Nephron progenitor cell (in vitro differentiated cells): ENCODE measurements around the gene IL1B.
"Not testable (repeated sequence)": the region's sequence is repeated elsewhere in the genome, so short reads cannot be mapped to it uniquely, and the experiment has no call there.

Experiments used
- DNase-seq: peaks from one replicate; pipeline ENCODE4 v3.0.0; 2021
- H3K27ac Mint-ChIP-seq: 2 replicates; pipeline ENCODE4 v1.8.0; 2021; ENCODE audit warnings: mild to moderate bottlenecking, moderate library complexity, mixed read lengths
- H3K27me3 Mint-ChIP-seq: 2 replicates; pipeline ENCODE4 v1.8.0; 2021; ENCODE audit warnings: mild to moderate bottlenecking, low read depth, mixed read lengths; ENCODE audit not compliant: poor library complexity
- H3K36me3 Mint-ChIP-seq: 2 replicates; pipeline ENCODE4 v1.8.0; 2021; ENCODE audit warnings: low read depth, mixed read lengths
- H3K4me1 Mint-ChIP-seq: 2 replicates; pipeline ENCODE4 v1.8.0; 2021; ENCODE audit warnings: mixed read lengths
- H3K4me3 Mint-ChIP-seq: 2 replicates; pipeline ENCODE4 v1.8.0; 2021; ENCODE audit warnings: mild to moderate bottlenecking, moderate library complexity, mixed read lengths
- H3K9me3 Mint-ChIP-seq: 2 replicates; pipeline ENCODE4 v1.8.0; 2021; ENCODE audit warnings: mild to moderate bottlenecking, moderate library complexity, mixed read lengths
- TF ChIP-seq, protein P1 (sequence below): fragments of 200-600 bp; sonication (generic); IDR thresholded peaks from 2 replicates; pipeline ENCODE4 v1.5.0; 2021; ENCODE audit warnings: antibody characterized with exemption

Gene IL1B

DNA sequence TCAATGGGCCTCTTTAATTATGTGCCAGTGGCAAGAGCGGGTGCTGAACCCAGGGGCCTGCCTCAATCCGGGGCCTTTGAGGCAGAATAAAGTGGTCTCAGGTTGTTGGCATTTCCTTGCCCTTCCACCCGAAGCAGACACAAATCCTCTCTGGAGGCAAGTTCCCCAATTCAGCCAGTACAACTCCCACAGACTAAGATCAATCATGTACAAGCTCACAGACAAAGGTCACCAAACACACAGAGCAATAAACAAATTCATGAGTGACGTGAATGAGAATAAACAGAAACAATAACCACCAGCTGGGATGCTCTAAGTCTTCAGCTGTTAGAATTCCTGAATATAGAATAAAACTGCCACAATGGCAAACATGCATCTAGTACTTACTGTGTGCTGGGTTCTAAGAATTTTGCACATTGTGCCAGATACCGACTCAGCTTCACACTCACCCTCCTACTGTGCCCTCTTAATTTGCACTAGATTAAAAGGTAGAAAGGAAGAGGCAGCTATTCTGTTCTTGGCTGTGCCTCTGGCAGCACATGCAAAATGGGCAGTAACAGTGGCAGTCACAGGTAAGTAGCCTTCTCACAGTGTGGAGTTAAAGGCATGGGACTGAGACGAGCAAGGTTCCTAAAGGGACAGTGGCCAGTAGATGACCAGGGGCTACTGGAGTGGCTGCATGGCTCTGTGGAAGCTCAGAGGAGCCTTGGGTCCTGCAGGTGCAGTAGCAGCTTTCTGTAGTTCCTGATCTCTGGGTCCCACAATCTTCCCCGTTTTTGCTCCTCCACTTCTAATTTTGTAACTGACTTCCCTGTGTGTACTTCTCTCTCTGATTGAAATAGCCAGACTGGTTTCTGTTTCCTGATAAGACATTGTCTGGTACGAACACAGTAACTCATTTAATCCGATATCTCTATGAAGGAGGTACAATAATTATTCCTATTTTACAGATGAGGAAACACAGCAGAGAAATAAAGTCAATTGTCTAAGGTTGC is 34.6 kb upstream of the IL1B start:
- Mint-ChIP-seq H3K9me3 (peaks cover 19% of the 10 kb centered on the region), H3K27ac (no peak overlapping the region), H3K4me3 (no peak overlapping the region)

DNA sequence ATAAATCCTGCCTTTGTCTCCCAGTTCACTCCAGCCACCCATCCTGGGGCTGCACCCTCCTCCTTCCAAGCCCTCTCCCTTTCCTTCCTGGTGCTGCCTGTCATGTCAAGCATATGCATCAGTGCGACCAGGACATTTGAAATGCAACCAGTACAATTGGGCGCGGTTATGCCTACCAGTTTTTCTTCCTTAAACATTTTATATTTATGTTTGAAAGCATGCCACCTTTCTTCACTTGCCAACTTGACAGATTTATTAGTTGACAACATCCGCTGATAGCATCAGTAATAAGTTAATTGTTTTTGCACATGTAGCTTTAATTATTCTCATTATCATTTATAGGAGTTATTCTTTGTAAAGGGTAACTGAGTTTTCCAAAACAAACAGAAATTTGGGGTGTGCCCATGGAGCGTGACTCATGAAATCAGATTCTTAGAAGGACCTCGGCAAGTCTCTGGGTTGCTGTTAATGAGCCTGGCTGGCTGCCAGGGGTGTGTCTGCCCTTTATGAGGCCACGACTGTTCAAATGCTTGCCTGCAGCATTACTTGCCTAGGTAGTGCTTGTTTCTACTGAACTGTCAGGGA is 32.8 kb upstream of the IL1B start:
- Mint-ChIP-seq H3K4me3 (no peak overlapping the region), H3K9me3 (peaks cover 30% of the 10 kb centered on the region), H3K27ac (no peak overlapping the region), H3K27me3 (peaks cover 4% of the 10 kb centered on the region), H3K36me3 (no peaks in the 10 kb centered on the region), H3K4me1 (peaks cover 17% of the 10 kb centered on the region)
- no peak for DNase-seq
- TF ChIP-seq, protein P1, sequence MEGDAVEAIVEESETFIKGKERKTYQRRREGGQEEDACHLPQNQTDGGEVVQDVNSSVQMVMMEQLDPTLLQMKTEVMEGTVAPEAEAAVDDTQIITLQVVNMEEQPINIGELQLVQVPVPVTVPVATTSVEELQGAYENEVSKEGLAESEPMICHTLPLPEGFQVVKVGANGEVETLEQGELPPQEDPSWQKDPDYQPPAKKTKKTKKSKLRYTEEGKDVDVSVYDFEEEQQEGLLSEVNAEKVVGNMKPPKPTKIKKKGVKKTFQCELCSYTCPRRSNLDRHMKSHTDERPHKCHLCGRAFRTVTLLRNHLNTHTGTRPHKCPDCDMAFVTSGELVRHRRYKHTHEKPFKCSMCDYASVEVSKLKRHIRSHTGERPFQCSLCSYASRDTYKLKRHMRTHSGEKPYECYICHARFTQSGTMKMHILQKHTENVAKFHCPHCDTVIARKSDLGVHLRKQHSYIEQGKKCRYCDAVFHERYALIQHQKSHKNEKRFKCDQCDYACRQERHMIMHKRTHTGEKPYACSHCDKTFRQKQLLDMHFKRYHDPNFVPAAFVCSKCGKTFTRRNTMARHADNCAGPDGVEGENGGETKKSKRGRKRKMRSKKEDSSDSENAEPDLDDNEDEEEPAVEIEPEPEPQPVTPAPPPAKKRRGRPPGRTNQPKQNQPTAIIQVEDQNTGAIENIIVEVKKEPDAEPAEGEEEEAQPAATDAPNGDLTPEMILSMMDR: no peak

More for the DNA sequence above, 34.6 kb upstream of the IL1B start:
- no peak for DNase-seq
- TF ChIP-seq, protein P1: no peak
- Mint-ChIP-seq H3K27me3 (peaks cover 4% of the 10 kb centered on the region), H3K36me3 (no peaks in the 10 kb centered on the region), H3K4me1 (peaks cover 17% of the 10 kb centered on the region)

DNA sequence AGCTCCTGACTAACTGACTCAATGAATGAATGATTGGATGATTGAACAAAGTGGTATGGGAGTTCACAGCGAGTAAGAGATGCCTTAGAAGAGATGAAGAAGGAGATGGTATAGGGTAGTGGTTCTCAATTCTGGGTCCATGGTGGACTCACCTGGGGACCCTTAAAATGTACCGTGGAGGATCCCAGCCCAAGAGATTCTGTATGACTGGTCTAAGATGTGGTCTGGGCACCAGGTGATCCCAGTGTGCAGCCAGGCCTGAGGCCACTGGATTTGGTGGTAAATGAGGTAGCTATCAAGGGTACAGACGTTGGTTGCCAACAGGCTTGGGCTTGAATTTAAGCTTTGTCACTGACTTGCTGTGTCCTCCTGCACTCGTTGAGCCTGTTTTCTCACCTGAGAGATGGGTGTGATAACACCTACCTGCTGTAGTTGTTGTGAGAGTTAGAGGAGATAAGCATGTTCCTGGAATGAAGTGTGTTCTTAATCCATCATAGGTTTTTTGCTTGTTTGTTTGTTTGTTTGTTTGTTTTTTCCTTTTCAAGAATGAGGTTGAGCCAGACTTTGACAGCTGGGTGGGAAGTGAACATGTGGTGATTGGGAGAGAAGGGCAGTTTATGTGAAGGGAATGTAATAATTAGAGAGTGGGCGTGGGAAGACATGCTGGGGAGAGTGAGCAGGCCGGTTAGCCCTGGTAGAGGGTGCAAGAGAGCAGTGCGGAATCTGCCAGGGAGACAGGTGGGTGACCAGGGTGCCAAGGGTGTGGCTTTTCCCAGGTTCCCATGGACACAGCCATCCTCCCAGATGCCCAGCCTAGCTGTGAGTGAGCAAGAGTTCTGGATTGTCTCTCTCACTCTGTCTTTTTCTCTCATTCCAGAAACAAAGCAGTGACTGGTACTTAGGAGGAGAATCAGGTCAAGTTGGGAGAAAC is 31.4 kb upstream of the IL1B start:
- DNase-seq: no peak
- peaks cover 3% of the 10 kb centered on the region for H3K27me3 Mint-ChIP-seq
- peaks cover 17% of the 10 kb centered on the region for H3K4me1 Mint-ChIP-seq
- TF ChIP-seq, protein P1: no peak
- H3K9me3 Mint-ChIP-seq: peaks cover 43% of the 10 kb centered on the region
- no peak overlapping the region for H3K27ac Mint-ChIP-seq
- no peak overlapping the region for H3K4me3 Mint-ChIP-seq
- H3K36me3 Mint-ChIP-seq: peaks cover 10% of the 10 kb centered on the region

DNA sequence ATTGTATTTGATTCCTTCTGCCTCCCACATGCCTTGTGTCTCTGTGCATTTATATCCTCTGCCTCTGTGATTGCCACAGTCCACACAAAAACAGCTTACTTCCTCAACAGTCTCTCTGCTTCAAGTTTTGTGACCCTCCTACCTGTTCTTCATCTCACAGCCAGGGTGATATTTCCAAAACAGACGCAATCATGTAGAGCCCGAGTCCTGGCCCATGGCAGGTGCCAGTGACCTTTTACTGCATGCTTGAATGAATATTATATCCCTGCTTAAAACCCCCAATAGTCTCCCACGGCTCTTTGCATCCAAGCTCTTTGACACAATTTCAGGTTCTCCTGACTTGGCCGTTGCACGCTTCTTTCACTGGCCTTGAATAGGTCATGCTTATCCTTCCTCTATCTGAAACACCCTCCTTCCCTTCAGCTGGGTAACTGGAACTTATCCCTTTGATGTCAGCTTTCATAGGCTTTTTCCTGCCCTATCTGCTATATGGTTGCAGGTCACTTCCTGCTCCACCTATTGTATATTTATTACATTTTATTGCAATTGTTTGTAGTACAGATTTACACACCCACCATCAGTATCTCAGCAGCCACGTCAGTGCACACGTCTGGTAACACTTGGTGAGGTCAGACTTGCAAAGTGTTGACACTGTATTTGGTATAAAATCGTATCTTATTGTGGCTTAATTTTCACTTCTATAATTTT is 29.7 kb upstream of the IL1B start:
- H3K9me3 Mint-ChIP-seq: peaks cover 53% of the 10 kb centered on the region
- no peaks in the 10 kb centered on the region for H3K27me3 Mint-ChIP-seq
- H3K36me3 Mint-ChIP-seq: peaks cover 15% of the 10 kb centered on the region
- peaks cover 17% of the 10 kb centered on the region for H3K4me1 Mint-ChIP-seq
- H3K27ac Mint-ChIP-seq: peak overlapping the region; percentile 7
- TF ChIP-seq, protein P1: no peak
- DNase-seq: no peak
- no peak overlapping the region for H3K4me3 Mint-ChIP-seq

DNA sequence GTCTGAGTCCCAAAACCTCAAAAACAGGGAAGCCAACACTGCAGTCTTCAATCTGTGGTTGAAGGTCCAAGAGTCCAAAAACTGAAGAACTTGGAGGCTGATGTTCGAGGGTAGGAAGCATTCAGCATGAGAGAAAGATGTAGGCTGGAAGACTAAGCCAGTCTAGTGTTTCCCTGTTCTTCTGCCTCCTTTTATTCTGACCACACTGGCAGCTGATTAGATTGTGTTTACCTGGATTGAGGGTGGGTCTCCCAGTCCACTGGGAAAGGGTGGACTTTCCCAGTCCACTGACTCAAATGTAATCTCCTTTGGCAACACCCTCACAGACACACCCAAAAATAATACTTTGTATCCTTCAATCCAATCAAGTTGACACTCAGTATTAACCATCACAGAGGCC is 27.5 kb upstream of the IL1B start:
- TF ChIP-seq, protein P1: no peak
- Mint-ChIP-seq H3K36me3 (peaks cover 15% of the 10 kb centered on the region), H3K9me3 (peaks cover 75% of the 10 kb centered on the region), H3K27ac (no peak overlapping the region), H3K27me3 (peaks cover 3% of the 10 kb centered on the region), H3K4me1 (no peaks in the 10 kb centered on the region), H3K4me3 (no peak overlapping the region)
- no peak for DNase-seq

DNA sequence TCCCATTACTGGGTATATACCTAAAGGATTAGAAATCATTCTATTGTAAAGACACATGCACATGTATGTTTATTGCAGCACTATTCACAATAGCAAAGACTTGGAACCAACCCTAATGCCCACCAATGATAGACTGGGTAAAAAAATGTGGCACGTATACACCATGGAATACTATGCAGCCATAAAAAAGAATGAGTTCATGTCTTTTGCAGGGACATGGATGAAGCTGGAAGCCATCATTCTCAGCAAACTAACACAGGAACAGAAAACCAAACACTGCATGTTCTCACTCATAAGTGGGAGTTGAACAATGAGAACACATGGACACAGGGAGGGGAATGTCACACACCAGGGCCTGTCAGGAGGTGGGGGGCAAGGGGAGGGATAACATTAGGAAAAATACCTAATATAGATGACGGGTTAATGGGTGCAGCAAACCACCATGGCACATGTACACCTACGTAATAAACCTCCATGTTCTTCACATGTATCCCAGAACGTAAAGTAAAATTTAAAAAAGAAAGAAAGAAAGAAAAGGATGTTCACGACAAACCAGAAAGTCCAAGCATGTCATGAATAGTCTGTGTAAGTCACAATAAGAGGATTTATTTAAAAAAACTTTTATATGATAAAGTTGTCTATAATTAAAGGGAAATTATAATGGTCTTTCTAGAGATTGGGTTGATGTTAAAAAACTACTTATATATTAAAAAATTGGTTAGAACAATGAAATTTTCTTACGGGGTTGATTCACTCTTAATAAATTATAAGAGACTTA is 23.0 kb upstream of the IL1B start:
- not testable (repeated sequence) for DNase-seq, H3K4me1 Mint-ChIP-seq, H3K27me3 Mint-ChIP-seq, H3K27ac Mint-ChIP-seq, H3K4me3 Mint-ChIP-seq
- H3K36me3 Mint-ChIP-seq: peaks cover 15% of the 10 kb centered on the region
- H3K9me3 Mint-ChIP-seq: peaks cover 77% of the 10 kb centered on the region
